B cell (primary cell): ENCODE results near the gene NEO1. TPM values are rescaled to one million over a fixed set of nuclear protein-coding genes. Genes with fewer than 3 reads are reported as not detected.

Experiments
- ATAC-seq: fragments of 200-7000 bp; cut with Tn5 transposase; one replicate; pipeline ENCODE4 v1.10.0; 2021; ENCODE audit warnings: low read depth, mild to moderate bottlenecking, moderate number of reproducible peaks, moderate library complexity
- CTCF ChIA-PET: fragments of 350-600 bp; sonication (Branson Sonifier 250); formaldehyde crosslinking; loops from one replicate; lab custom pipeline; 2021; ENCODE audit warnings: antibody characterized with exemption, inconsistent platforms; lab: Charles Lee
- POLR2A ChIA-PET: fragments of 350-600 bp; sonication (Branson Sonifier 250); formaldehyde crosslinking; loops from one replicate; lab custom pipeline; 2021; ENCODE audit warnings: antibody characterized with exemption; lab: Charles Lee
- DNase-seq: peaks from one replicate; pipeline ENCODE4 v3.0.0; 2013
- H2AFZ ChIP-seq: 2 replicates; pipeline ENCODE4 v1.6.1; 2012; ENCODE audit warnings: mild to moderate bottlenecking, low read depth, low read length; ENCODE audit not compliant: insufficient read depth, poor library complexity, severe bottlenecking
- H3K27ac ChIP-seq, 2 donors: 1 replicate in 1 of 2; 2 replicates in 1 of 2; pipeline ENCODE4 v1.5.1; 2012 to 2013; ENCODE audit warnings: low read length in 2 of 2, mild to moderate bottlenecking in 2 of 2, moderate library complexity in 1 of 2
- H3K27me3 ChIP-seq, 4 experiments: fragments of 200-600 bp in 1 of 4; sonication (generic) in 1 of 4; replicated peaks in 1 of 4; 1 replicate in 2 of 4; 2 replicates in 2 of 4; pipeline versions ENCODE4 v1.6.1 to v1.7.0; 2013 to 2016; ENCODE audit warnings: low read length in 3 of 4, mild to moderate bottlenecking in 2 of 4, mixed read lengths in 1 of 4, moderate library complexity in 1 of 4; ENCODE audit not compliant: insufficient read depth in 4 of 4, control insufficient read depth in 3 of 4; ENCODE audit errors: control extremely low read depth in 1 of 4
- H3K36me3 ChIP-seq, 2 experiments: replicated peaks in 1 of 2; 1 replicate in 1 of 2; 2 replicates in 1 of 2; pipeline versions ENCODE4 v1.6.1 to v1.7.1; 2013; ENCODE audit warnings: low read length in 1 of 2; ENCODE audit not compliant: insufficient read depth in 2 of 2, control insufficient read depth in 1 of 2; ENCODE audit errors: control extremely low read depth in 1 of 2, extremely low read depth in 1 of 2
- H3K4me1 ChIP-seq, 2 donors: fragments of 200-600 bp in 1 of 2; sonication (generic) in 1 of 2; 1 replicate in 1 of 2; 2 replicates in 1 of 2; pipeline versions ENCODE4 v1.5.1 to v1.6.1; 2013 to 2017; ENCODE audit warnings: low read length in 2 of 2; ENCODE audit not compliant: control insufficient read depth in 2 of 2, insufficient read depth in 2 of 2
- H3K4me2 ChIP-seq: replicated peaks from 2 replicates; pipeline ENCODE3; 2012; ENCODE audit warnings: mild to moderate bottlenecking, low read depth, low read length; ENCODE audit not compliant: poor library complexity, severe bottlenecking
- H3K4me3 ChIP-seq, 5 experiments: fragments of 200-600 bp in 1 of 5; sonication (generic) in 1 of 5; 1 replicate in 3 of 5; 2 replicates in 2 of 5; pipeline versions ENCODE4 v1.5.1 to v1.7.0; 2011 to 2016; ENCODE audit warnings: low read length in 4 of 5, mild to moderate bottlenecking in 4 of 5, low read depth in 2 of 5, control low read depth in 1 of 5, moderate library complexity in 1 of 5; ENCODE audit not compliant: insufficient read depth in 1 of 5; ENCODE audit errors: control extremely low read depth in 1 of 5, extremely low read depth in 1 of 5
- H3K79me2 ChIP-seq: fragments of 200-600 bp; sonication (generic); one replicate; pipeline ENCODE4 v1.6.0; 2016; ENCODE audit warnings: low read length; ENCODE audit not compliant: control insufficient read depth, insufficient read depth
- H3K9ac ChIP-seq: fragments of 200-600 bp; sonication (generic); 2 replicates; pipeline ENCODE4 v1.6.1; 2017; ENCODE audit warnings: mild to moderate bottlenecking, low read length, moderate library complexity
- H3K9me3 ChIP-seq, 3 donors: one replicate each; pipeline versions ENCODE4 v1.6.1 to v1.7.1; 2013; ENCODE audit warnings: low read length in 2 of 3; ENCODE audit not compliant: control insufficient read depth in 2 of 3, insufficient read depth in 1 of 3; ENCODE audit errors: control extremely low read depth in 1 of 3
- H4K20me1 ChIP-seq: 2 replicates; pipeline ENCODE4 v1.6.0; 2012; ENCODE audit warnings: mild to moderate bottlenecking, low read length; ENCODE audit not compliant: insufficient read depth, control insufficient read depth, poor library complexity, severe bottlenecking
- H3K27ac Mint-ChIP-seq: one replicate; pipeline ENCODE4 v1.8.0; 2021; ENCODE audit warnings: mixed read lengths
- H3K27me3 Mint-ChIP-seq: one replicate; pipeline ENCODE4 v1.8.0; 2021; ENCODE audit warnings: mixed read lengths
- H3K4me1 Mint-ChIP-seq: one replicate; pipeline ENCODE4 v1.8.0; 2021; ENCODE audit warnings: mixed read lengths
- H3K4me3 Mint-ChIP-seq: one replicate; pipeline ENCODE4 v1.8.0; 2021; ENCODE audit warnings: mixed read lengths
- H3K9me3 Mint-ChIP-seq: one replicate; pipeline ENCODE4 v1.8.0; 2022; ENCODE audit warnings: mixed read lengths; ENCODE audit not compliant: insufficient read depth
- EZH2 ChIP-seq: IDR thresholded peaks from 2 replicates; pipeline ENCODE4 v1.6.1; 2012; ENCODE audit warnings: borderline replicate concordance, low read depth, mild to moderate bottlenecking, moderate library complexity, low read length; ENCODE audit not compliant: insufficient read depth, poor library complexity, severe bottlenecking
- WGBS: methylation state at CpG from one replicate; pipeline ENCODE4 v1.1.5; 2013; ENCODE audit warnings: missing lambda C conversion rate; ENCODE audit not compliant: insufficient coverage; 5-methylcytosine and 5-hydroxymethylcytosine counted together
- intact Hi-C: fragments of 100-400 bp; cut with micrococcal nuclease; formaldehyde crosslinking; loops from one replicate; pipeline ENCODE4 v1.10.0; 2022
- polyA plus RNA-seq: library from polyadenylated mRNA; depleted of rRNA; stranded (reverse); fragments of >200 nt; gene quantifications from 2 replicates; pipeline ENCODE4 v1.2.3, GENCODE V29; 2012
- total RNA-seq, 2 donors: library from RNA; stranded (reverse); fragments of 120-200 nt in 1 of 2; gene quantifications; 1 replicate in 1 of 2; 2 replicates in 1 of 2; pipeline versions ENCODE4 v1.2.3 to v1.2.4, GENCODE V29; 2013 to 2022
- TF ChIP-seq, protein P1 (sequence below): fragments of 200-600 bp; IDR thresholded peaks from one replicate; pipeline ENCODE4 v1.8.0; 2022; ENCODE audit warnings: antibody characterized with exemption, mild to moderate bottlenecking

NEO1 gene
- total and polyA plus RNA-seq, 2 donors (not counting 1 experiment from before 2014, with no cell fraction given), result 1.3 to 3.9 TPM

DNA sequence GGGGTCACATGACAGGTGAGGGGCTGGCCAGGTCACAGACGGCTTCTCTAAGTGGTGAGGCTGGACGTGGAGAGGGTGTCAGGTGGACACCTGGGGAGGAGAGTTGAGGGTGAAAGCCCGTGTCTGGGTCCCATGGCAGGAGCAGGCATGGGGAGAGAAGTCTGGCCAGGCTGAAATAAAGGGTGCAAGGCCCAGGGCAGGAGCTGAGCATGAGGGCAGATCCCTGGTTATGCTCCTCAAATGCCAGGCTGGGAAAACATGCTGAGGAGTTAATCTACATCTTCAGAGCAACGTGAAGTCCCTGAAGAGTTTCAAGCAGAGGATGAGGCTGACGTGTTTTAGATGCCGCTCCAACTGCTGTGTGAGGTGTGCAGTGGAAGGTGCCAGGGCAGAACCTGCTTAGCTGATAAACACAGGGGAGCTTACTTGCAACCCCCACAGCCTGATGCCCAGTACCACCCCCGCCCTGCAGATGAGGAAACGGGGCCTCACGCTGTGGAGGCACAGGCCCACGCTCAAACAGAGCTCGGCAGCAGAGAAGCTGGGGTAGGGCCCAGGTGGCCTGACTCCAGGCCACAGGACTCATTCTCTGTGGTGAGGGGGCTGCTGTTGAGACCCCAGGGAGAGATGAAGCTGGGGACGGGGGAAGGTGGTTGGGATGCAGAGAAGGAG is 276.0 kb downstream of the NEO1 start:
- H3K4me3 Mint-ChIP-seq, result no peak overlapping the region
- H3K36me3 ChIP-seq, result no peaks in the 10 kb centered on the region
- H3K27ac Mint-ChIP-seq, result peak overlapping the region; percentile 28
- no peak overlapping the region for H3K4me2 ChIP-seq
- no peak overlapping the region for H3K27ac ChIP-seq
- no peak for TF ChIP-seq EZH2
- TF ChIP-seq, protein P1, sequence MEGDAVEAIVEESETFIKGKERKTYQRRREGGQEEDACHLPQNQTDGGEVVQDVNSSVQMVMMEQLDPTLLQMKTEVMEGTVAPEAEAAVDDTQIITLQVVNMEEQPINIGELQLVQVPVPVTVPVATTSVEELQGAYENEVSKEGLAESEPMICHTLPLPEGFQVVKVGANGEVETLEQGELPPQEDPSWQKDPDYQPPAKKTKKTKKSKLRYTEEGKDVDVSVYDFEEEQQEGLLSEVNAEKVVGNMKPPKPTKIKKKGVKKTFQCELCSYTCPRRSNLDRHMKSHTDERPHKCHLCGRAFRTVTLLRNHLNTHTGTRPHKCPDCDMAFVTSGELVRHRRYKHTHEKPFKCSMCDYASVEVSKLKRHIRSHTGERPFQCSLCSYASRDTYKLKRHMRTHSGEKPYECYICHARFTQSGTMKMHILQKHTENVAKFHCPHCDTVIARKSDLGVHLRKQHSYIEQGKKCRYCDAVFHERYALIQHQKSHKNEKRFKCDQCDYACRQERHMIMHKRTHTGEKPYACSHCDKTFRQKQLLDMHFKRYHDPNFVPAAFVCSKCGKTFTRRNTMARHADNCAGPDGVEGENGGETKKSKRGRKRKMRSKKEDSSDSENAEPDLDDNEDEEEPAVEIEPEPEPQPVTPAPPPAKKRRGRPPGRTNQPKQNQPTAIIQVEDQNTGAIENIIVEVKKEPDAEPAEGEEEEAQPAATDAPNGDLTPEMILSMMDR, result no peak
- DNase-seq, result no peak
- H4K20me1 ChIP-seq, result no peaks in the 10 kb centered on the region
- H3K9me3 Mint-ChIP-seq, result no peaks in the 10 kb centered on the region
- H3K9me3 ChIP-seq, result peaks cover 0 to 14% (median 0%) of the 10 kb centered on the region in 3 donors
- no peak overlapping the region for H3K4me3 ChIP-seq
- no peaks in the 10 kb centered on the region for H3K27me3 Mint-ChIP-seq
- ChIA-PET CTCF (no interaction called here), POLR2A (no interaction called here)
- 88% methylated on average over 11 of the region's 12 CpGs for WGBS
- H2AFZ ChIP-seq, result no peak overlapping the region
- intact Hi-C loops, result no loop called here
- peaks cover 2% of the 10 kb centered on the region for H3K4me1 Mint-ChIP-seq
- peaks cover 0 to 3% (median 0%) of the 10 kb centered on the region in 4 experiments for H3K27me3 ChIP-seq
- peaks cover 0 to 7% of the 10 kb centered on the region in 2 donors for H3K4me1 ChIP-seq
- ATAC-seq, result no peak
- no peaks in the 10 kb centered on the region for H3K79me2 ChIP-seq
- no peak overlapping the region for H3K9ac ChIP-seq

DNA sequence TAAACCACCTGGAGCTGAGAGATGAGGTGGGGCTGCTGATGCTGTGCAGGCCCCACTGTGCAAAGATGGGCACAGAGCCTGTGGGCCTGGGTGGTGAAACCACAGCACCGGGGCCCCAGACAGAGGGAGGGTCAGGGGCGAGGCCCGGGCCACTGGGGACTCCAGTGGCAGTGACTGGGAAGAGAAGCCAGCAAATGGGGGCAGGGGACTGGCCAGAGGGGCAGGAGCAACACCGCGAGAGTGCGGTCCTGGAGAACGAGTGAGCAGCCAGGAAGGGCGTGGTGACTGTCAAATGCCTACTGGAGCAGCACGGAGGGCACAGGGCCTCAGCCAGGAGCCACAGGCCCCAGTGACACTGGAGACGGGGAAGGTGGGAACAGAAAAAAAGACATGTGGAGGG is 276.7 kb downstream of the NEO1 start:
- no peaks in the 10 kb centered on the region for H3K79me2 ChIP-seq
- Mint-ChIP-seq H3K4me1 (peaks cover 2% of the 10 kb centered on the region), H3K27ac (no peak overlapping the region), H3K27me3 (no peaks in the 10 kb centered on the region), H3K4me3 (no peak overlapping the region), H3K9me3 (no peaks in the 10 kb centered on the region)
- H3K4me1 ChIP-seq, result peaks cover 0 to 7% of the 10 kb centered on the region in 2 donors
- intact Hi-C loops, result no loop called here
- H4K20me1 ChIP-seq, result no peaks in the 10 kb centered on the region
- CTCF ChIA-PET, result no interaction called here
- H3K9ac ChIP-seq, result no peak overlapping the region
- peaks cover 0 to 12% (median 0%) of the 10 kb centered on the region in 3 donors for H3K9me3 ChIP-seq
- H3K27ac ChIP-seq, result no peak overlapping the region
- no peaks in the 10 kb centered on the region for H3K36me3 ChIP-seq
- no peak for TF ChIP-seq EZH2
- TF ChIP-seq, protein P1, result no peak
- no peak overlapping the region for H3K4me3 ChIP-seq
- ATAC-seq (no peak), DNase-seq (no peak)
- no peak overlapping the region for H2AFZ ChIP-seq
- 86% methylated on average over 9 of the region's 10 CpGs for WGBS
- no peak overlapping the region for H3K4me2 ChIP-seq
- POLR2A ChIA-PET, result no interaction called here
- peaks cover 0 to 3% (median 0%) of the 10 kb centered on the region in 4 experiments for H3K27me3 ChIP-seq
